BLaER1 treated with 17β-estradiol and CSF1 and Interleukin-3, amounts not matched to agents 10 nM and 100 nM (cell line): ENCODE results near the gene SLC22A7.
A peak's percentile ranks its signal among the peaks of the same experiment; 100 is the strongest.

Experiments used
- H3K27ac ChIP-seq, 11 experiments: shearing (Covaris generic); formaldehyde crosslinking; 2 replicates each; pipeline ENCODE4 v1.8.1; 2022
- H3K27me3 ChIP-seq, 11 experiments: shearing (Covaris generic); formaldehyde crosslinking; 2 replicates each; pipeline ENCODE4 v1.8.1; 2022
- H3K36me3 ChIP-seq, 11 experiments: shearing (Covaris generic); formaldehyde crosslinking; 2 replicates each; pipeline ENCODE4 v1.8.1; 2022
- H3K4me1 ChIP-seq, 10 experiments: shearing (Covaris generic); formaldehyde crosslinking; 2 replicates each; pipeline ENCODE4 v1.8.1; 2022
- H3K4me2 ChIP-seq, 11 experiments: shearing (Covaris generic); formaldehyde crosslinking; 2 replicates each; pipeline ENCODE4 v1.8.1; 2022
- H3K4me3 ChIP-seq, 10 experiments: shearing (Covaris generic); formaldehyde crosslinking; 2 replicates each; pipeline ENCODE4 v1.8.1; 2022
- H3K9ac ChIP-seq, 11 experiments: shearing (Covaris generic); formaldehyde crosslinking; 2 replicates each; pipeline ENCODE4 v1.8.1; 2022
- H3K9me3 ChIP-seq, 11 experiments: shearing (Covaris generic); formaldehyde crosslinking; replicated peaks in 1 of 11; 2 replicates each; pipeline ENCODE4 v1.8.1; 2022
- H4K20me1 ChIP-seq, 11 experiments: shearing (Covaris generic); formaldehyde crosslinking; 2 replicates each; pipeline ENCODE4 v1.8.1; 2022
- Cebpa-rat ChIP-seq, 11 experiments: shearing (Covaris generic); IDR thresholded peaks; 2 replicates each; pipeline ENCODE4 v1.8.1; 2022

SLC22A7 gene

DNA sequence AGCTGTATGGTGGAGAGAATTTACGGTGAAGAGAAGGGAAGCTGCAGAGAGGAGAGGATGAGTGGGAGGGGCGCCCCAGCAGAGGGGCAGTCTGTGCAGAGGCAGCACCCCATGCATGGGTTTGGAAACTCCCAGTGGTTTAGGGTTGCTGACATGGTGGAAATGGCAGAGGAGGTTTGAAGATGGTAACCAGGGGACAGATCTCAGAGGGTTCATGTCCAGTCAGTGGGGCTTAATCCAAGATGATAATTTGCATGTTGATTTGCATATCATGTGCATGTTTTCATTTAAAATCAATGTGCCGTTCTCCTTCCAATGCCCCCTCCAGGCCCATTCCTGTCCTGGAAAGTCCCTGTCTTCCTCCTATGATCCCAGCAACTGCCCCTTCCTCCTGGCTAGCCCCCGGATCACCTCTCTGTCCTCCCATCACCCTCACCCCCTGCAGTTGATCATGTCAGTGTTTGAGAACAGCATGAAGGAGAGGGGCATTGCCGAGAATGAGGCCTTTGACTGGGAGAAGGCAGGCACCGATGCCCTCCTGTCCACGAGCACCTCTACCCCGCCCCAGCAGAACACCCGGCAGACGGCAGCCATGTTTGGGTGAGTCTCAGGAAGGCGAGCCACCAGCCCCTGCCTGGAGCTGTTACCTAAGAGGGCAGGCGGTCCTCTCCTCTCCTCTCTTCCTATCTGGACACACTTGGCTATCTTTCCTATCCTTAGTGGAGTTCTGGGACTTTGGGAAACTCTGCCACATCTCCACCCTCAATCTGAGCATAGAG, 40.5 kb upstream of the SLC22A7 start:
- TF ChIP-seq Cebpa-rat (IDR thresholded peaks at IDR 0.05) = no peak
- Histone ChIP-seq H3K9me3 (no peaks in the 10 kb centered on the region), H3K4me1 (peaks cover 0 to 18% (median 0%) of the 10 kb centered on the region in 10 experiments; a peak in 5 of 20 replicates), H3K9ac (no peak overlapping the region), H3K27me3 (peaks cover 5 to 26% (median 15%) of the 10 kb centered on the region in 11 experiments; a peak in 21 of 22 replicates), H4K20me1 (peaks cover 0 to 13% (median 0%) of the 10 kb centered on the region in 11 experiments; a peak in 2 of 22 replicates), H3K4me3 (no peak overlapping the region), H3K27ac (peak overlapping the region in 1 of 11 experiments; percentile 37; a peak in 1 of 22 replicates), H3K36me3 (no peaks in the 10 kb centered on the region), H3K4me2 (peak overlapping the region in 3 of 11 experiments; percentile 27 to 67 (median 61); a peak in 5 of 22 replicates)

GRCh38 chr6:43258180-43258579, 39.9 kb upstream of the SLC22A7 start:
- Histone ChIP-seq H3K9ac (no peak overlapping the region), H3K4me3 (no peak overlapping the region), H3K4me2 (peak overlapping the region in 2 of 11 experiments; percentile 61 to 67; a peak in 2 of 22 replicates), H3K27me3 (peaks cover 0 to 19% (median 9%) of the 10 kb centered on the region in 11 experiments; a peak in 17 of 22 replicates), H3K27ac (peak overlapping the region in 1 of 11 experiments; percentile 37; a peak in 1 of 22 replicates), H3K36me3 (no peaks in the 10 kb centered on the region), H3K4me1 (peaks cover 0 to 18% (median 0%) of the 10 kb centered on the region in 10 experiments; a peak in 5 of 20 replicates), H3K9me3 (no peaks in the 10 kb centered on the region), H4K20me1 (peaks cover 0 to 7% (median 0%) of the 10 kb centered on the region in 11 experiments; a peak in 2 of 22 replicates)
- TF ChIP-seq Cebpa-rat (IDR thresholded peaks at IDR 0.05) = no peak

DNA sequence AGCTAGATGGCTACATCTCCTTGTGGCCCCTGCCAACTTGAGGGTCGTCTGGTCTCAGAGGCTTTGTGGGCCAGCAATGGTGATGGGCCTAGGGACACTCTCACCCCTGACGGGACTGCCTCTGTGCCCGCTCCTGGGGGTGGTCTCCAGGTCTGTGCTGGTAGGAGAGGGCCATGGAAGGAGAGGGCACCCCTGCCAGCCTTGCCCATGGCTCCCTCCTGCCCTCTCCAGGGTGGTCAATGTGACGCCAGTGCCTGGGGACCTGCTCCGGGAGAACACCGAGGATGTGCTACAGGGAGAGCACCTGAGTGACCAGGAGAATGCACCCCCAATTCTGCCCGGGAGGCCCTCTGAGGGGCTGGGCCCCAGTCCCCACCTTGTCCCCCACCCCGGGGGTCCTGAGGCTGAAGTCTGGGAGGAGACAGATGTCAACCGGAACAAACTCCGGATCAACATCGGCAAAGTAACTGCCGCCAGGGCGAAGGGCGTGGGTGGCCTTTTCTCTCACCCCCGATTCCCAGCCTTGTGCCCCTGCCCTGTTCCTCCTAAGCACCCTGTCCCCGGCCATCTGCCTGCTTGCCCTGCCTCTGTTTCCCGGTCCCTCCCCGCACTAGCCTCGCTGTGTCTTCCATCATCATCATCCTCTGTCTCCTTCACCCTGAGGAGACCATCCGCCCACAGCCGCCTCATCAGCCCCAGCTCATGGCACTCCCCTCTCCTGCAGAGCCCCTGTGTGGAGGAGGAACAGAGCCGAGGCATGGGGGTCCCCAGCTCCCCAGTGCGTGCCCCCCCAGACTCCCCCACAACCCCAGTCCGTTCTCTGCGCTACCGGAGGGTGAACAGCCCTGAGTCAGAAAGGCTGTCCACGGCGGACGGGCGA, 39.0 kb upstream of the SLC22A7 start:
- Histone ChIP-seq H3K9ac (no peak overlapping the region), H3K27me3 (peaks cover 0 to 11% (median under 1%) of the 10 kb centered on the region in 11 experiments; a peak in 5 of 22 replicates), H4K20me1 (no peaks in the 10 kb centered on the region; a peak in 1 of 22 replicates), H3K9me3 (no peaks in the 10 kb centered on the region), H3K4me1 (peaks cover 0 to 18% (median 0%) of the 10 kb centered on the region in 10 experiments; a peak in 5 of 20 replicates), H3K4me3 (no peak overlapping the region), H3K4me2 (no peak overlapping the region), H3K27ac (no peak overlapping the region), H3K36me3 (no peaks in the 10 kb centered on the region)
- TF ChIP-seq Cebpa-rat (IDR thresholded peaks at IDR 0.05) = no peak

DNA sequence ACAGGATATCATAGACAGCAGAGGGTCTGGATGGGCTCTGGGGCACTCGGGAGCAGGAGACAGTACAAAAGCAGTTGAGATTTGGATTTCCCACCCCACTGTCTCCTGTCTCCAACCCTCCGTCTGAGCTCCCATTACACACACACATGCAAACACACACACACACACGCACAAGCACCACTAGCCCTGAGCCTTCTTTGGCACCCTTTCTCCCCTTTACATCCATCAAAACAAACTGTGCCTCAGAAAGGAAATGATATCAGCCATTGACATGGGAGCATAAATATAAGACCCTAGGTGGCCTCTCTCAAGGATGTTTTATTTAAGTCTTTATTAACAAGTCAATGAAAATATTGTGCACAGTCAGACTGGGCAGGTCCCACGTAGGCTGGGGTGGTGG, 37.3 kb upstream of the SLC22A7 start:
- Histone ChIP-seq H3K4me1 (peaks cover 0 to 18% (median 0%) of the 10 kb centered on the region in 10 experiments; a peak in 5 of 20 replicates), H3K4me3 (no peak overlapping the region), H3K9me3 (no peaks in the 10 kb centered on the region), H3K27ac (no peak overlapping the region), H3K4me2 (no peak overlapping the region), H3K27me3 (0 out of 22 replicates have a peak, but pooled peaks cover 0 to under 1% (median 0%) of the 10 kb centered on the region in 11 experiments), H4K20me1 (no peaks in the 10 kb centered on the region), H3K9ac (peak overlapping the region in 1 of 11 experiments; percentile 42; a peak in 1 of 22 replicates), H3K36me3 (no peaks in the 10 kb centered on the region)
- no peak for TF ChIP-seq Cebpa-rat (IDR thresholded peaks at IDR 0.05)

GRCh38 chr6:43261198-43261597, 36.9 kb upstream of the SLC22A7 start:
- peak overlapping the region in 1 of 11 experiments; percentile 42; a peak in 1 of 22 replicates for H3K9ac ChIP-seq
- no peak for TF ChIP-seq Cebpa-rat (IDR thresholded peaks at IDR 0.05)
- H3K9me3 ChIP-seq = no peaks in the 10 kb centered on the region

GRCh38 chr6:43262000-43262779, 35.9 kb upstream of the SLC22A7 start:
- Histone ChIP-seq H4K20me1 (no peaks in the 10 kb centered on the region), H3K27me3 (no peaks in the 10 kb centered on the region), H3K36me3 (no peaks in the 10 kb centered on the region), H3K4me2 (no peak overlapping the region), H3K4me1 (peaks cover 0 to 12% (median 0%) of the 10 kb centered on the region in 10 experiments; a peak in 4 of 20 replicates), H3K9ac (no peak overlapping the region), H3K27ac (no peak overlapping the region), H3K4me3 (no peak overlapping the region), H3K9me3 (no peaks in the 10 kb centered on the region)
- TF ChIP-seq Cebpa-rat (IDR thresholded peaks at IDR 0.05) = no peak

More at GRCh38 chr6:43261198-43261597, 36.9 kb upstream of the SLC22A7 start:
- Histone ChIP-seq H4K20me1 (no peaks in the 10 kb centered on the region), H3K4me2 (no peak overlapping the region), H3K4me3 (no peak overlapping the region), H3K4me1 (peaks cover 0 to 18% (median 0%) of the 10 kb centered on the region in 10 experiments; a peak in 5 of 20 replicates), H3K27me3 (no peaks in the 10 kb centered on the region), H3K36me3 (no peaks in the 10 kb centered on the region), H3K27ac (no peak overlapping the region)

- Histone ChIP-seq H3K36me3 (no peaks in the 10 kb centered on the region), H3K9ac (no peak overlapping the region; a peak in 1 of 22 replicates), H3K4me3 (no peak overlapping the region), H3K4me1 (peaks cover 0 to 11% (median 0%) of the 10 kb centered on the region in 10 experiments; a peak in 5 of 20 replicates), H3K4me2 (no peak overlapping the region), H3K27me3 (peaks cover 0 to 5% (median 1%) of the 10 kb centered on the region in 11 experiments; a peak in 5 of 22 replicates), H4K20me1 (no peaks in the 10 kb centered on the region), H3K9me3 (no peaks in the 10 kb centered on the region), H3K27ac (no peak overlapping the region)
- no peak for TF ChIP-seq Cebpa-rat (IDR thresholded peaks at IDR 0.05)
These were observed 35.2 kb upstream of the SLC22A7 start for GRCh38 chr6:43262780-43263313.
